ENCODE results near the gene RPL22L1.

DNA sequence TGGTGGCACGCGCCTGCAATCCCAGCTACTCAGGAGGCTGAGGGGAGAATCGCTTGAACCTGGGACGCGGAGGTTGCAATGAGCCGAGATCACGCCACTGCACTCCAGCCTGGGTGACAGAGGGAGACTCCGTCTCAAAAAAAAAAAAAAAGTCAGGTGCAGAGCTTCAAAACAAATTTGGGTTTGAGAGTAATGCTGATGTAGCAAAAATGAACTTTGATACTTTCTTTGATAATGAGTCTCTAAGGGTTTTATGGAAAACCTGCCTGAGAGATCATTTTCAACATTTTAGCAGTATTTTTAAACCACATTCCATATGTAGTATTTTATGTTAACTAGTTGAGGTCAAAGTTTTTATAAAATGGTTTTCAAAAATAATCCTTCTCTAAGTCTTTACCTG lies 23.9 kb upstream of the RPL22L1 start:
- TF ChIP-seq, protein P1, sequence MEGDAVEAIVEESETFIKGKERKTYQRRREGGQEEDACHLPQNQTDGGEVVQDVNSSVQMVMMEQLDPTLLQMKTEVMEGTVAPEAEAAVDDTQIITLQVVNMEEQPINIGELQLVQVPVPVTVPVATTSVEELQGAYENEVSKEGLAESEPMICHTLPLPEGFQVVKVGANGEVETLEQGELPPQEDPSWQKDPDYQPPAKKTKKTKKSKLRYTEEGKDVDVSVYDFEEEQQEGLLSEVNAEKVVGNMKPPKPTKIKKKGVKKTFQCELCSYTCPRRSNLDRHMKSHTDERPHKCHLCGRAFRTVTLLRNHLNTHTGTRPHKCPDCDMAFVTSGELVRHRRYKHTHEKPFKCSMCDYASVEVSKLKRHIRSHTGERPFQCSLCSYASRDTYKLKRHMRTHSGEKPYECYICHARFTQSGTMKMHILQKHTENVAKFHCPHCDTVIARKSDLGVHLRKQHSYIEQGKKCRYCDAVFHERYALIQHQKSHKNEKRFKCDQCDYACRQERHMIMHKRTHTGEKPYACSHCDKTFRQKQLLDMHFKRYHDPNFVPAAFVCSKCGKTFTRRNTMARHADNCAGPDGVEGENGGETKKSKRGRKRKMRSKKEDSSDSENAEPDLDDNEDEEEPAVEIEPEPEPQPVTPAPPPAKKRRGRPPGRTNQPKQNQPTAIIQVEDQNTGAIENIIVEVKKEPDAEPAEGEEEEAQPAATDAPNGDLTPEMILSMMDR (IDR thresholded peaks at IDR 0.05), result no peak
- no peak for TF ChIP-seq POLR2AphosphoS5 (IDR thresholded peaks at IDR 0.05; ENCODE audit: low read depth, low read length)
- TF ChIP-seq, protein P2, sequence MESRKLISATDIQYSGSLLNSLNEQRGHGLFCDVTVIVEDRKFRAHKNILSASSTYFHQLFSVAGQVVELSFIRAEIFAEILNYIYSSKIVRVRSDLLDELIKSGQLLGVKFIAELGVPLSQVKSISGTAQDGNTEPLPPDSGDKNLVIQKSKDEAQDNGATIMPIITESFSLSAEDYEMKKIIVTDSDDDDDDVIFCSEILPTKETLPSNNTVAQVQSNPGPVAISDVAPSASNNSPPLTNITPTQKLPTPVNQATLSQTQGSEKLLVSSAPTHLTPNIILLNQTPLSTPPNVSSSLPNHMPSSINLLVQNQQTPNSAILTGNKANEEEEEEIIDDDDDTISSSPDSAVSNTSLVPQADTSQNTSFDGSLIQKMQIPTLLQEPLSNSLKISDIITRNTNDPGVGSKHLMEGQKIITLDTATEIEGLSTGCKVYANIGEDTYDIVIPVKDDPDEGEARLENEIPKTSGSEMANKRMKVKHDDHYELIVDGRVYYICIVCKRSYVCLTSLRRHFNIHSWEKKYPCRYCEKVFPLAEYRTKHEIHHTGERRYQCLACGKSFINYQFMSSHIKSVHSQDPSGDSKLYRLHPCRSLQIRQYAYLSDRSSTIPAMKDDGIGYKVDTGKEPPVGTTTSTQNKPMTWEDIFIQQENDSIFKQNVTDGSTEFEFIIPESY (IDR thresholded peaks at IDR 0.05; ENCODE audit: borderline replicate concordance, low read depth), result no peak
- TF ChIP-seq RFX5 (IDR thresholded peaks at IDR 0.05; ENCODE audit: low read length), result no peak
- TF ChIP-seq NRF1 (IDR thresholded peaks at IDR 0.05; ENCODE audit: low read depth, low read length), result no peak
- no peak for TF ChIP-seq EP300 (IDR thresholded peaks at IDR 0.05; ENCODE audit: borderline replicate concordance in 1 of 2, low read depth in 1 of 2, low read length in 1 of 2)
